HEK293 (cell line): ENCODE results near the gene OTUB1.

Experiments
- BCL11B ChIP-seq: fragments of 450-650 bp; formaldehyde crosslinking; IDR thresholded peaks from 2 replicates; pipeline ENCODE4 v1.5.1; 2016; ENCODE audit warnings: low read depth, missing biosample characterization, missing genetic modification characterization
- ZBTB17 ChIP-seq: fragments of 450-650 bp; formaldehyde crosslinking; IDR thresholded peaks from 2 replicates; pipeline ENCODE4 v1.5.1; 2016; ENCODE audit warnings: missing biosample characterization, missing genetic modification characterization
- TF ChIP-seq, protein P1 (sequence below): fragments of 450-650 bp; formaldehyde crosslinking; conservative IDR thresholded peaks from 2 replicates; pipeline ENCODE4 v1.5.1; 2016; ENCODE audit warnings: low read depth, missing biosample characterization, missing genetic modification characterization

- TF ChIP-seq, protein P1, sequence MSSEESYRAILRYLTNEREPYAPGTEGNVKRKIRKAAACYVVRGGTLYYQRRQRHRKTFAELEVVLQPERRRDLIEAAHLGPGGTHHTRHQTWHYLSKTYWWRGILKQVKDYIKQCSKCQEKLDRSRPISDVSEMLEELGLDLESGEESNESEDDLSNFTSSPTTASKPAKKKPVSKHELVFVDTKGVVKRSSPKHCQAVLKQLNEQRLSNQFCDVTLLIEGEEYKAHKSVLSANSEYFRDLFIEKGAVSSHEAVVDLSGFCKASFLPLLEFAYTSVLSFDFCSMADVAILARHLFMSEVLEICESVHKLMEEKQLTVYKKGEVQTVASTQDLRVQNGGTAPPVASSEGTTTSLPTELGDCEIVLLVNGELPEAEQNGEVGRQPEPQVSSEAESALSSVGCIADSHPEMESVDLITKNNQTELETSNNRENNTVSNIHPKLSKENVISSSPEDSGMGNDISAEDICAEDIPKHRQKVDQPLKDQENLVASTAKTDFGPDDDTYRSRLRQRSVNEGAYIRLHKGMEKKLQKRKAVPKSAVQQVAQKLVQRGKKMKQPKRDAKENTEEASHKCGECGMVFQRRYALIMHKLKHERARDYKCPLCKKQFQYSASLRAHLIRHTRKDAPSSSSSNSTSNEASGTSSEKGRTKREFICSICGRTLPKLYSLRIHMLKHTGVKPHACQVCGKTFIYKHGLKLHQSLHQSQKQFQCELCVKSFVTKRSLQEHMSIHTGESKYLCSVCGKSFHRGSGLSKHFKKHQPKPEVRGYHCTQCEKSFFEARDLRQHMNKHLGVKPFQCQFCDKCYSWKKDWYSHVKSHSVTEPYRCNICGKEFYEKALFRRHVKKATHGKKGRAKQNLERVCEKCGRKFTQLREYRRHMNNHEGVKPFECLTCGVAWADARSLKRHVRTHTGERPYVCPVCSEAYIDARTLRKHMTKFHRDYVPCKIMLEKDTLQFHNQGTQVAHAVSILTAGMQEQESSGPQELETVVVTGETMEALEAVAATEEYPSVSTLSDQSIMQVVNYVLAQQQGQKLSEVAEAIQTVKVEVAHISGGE (tag by site-specific recombination) = no peak
- TF ChIP-seq BCL11B (tag by site-specific recombination) (no peak), ZBTB17 (tag by site-specific recombination) (no peak)
Measured at GRCh38 chr11:64005691-64006090, 19.5 kb downstream of the OTUB1 start.
